Neural cell (in vitro differentiated cells): ENCODE measurements around the gene GET3. TPM values are rescaled to one million over a fixed set of nuclear protein-coding genes. Genes with fewer than 3 reads are reported as not detected.

Experiments
- H2AFZ ChIP-seq: fragments of 200-600, 300-800 bp; sonication (generic), shearing (Covaris generic); 2 replicates; pipeline ENCODE4 v1.6.0; 2014; ENCODE audit warnings: low read depth, mild to moderate bottlenecking, antibody characterized with exemption, low read length, moderate library complexity
- H3F3A ChIP-seq: fragments of 200-600 bp; shearing (Covaris generic); 2 replicates; pipeline ENCODE4 v1.6.1; 2016; ENCODE audit warnings: mild to moderate bottlenecking, moderate library complexity, mixed read lengths, antibody characterized with exemption, low read length; ENCODE audit not compliant: insufficient read depth, poor library complexity, severe bottlenecking
- H3K27ac ChIP-seq: fragments of 200-600, 300-800 bp; sonication (generic), shearing (Covaris generic); 2 replicates; pipeline ENCODE4 v1.5.1; 2014; ENCODE audit warnings: mild to moderate bottlenecking, low read length, moderate library complexity
- H3K27me3 ChIP-seq: fragments of 300-800, 200-600 bp; sonication (generic), shearing (Covaris generic); 2 replicates; pipeline ENCODE4 v1.6.0; 2014; ENCODE audit warnings: mild to moderate bottlenecking, low read depth, low read length, moderate library complexity; ENCODE audit not compliant: insufficient read depth
- H3K36me3 ChIP-seq: fragments of 300-800, 200-600 bp; sonication (generic), shearing (Covaris generic); 2 replicates; pipeline ENCODE4 v1.5.1; 2014; ENCODE audit warnings: mild to moderate bottlenecking, antibody characterized with exemption, low read length, moderate library complexity; ENCODE audit not compliant: insufficient read depth
- H3K4me2 ChIP-seq: fragments of 300-800, 200-600 bp; sonication (generic), shearing (Covaris generic); 2 replicates; pipeline ENCODE4 v1.6.0; 2014; ENCODE audit warnings: mild to moderate bottlenecking, low read length
- H3K4me3 ChIP-seq: fragments of 300-800, 200-600 bp; sonication (generic), shearing (Covaris generic); 2 replicates; pipeline ENCODE4 v1.5.1; 2014; ENCODE audit warnings: mild to moderate bottlenecking, low read length, moderate library complexity
- H3K79me2 ChIP-seq: fragments of 200-600 bp; shearing (Covaris generic); replicated peaks from 2 replicates; pipeline ENCODE4 v1.6.0; 2014; ENCODE audit warnings: mild to moderate bottlenecking, low read length, moderate library complexity; ENCODE audit not compliant: insufficient read depth
- H3K9ac ChIP-seq: fragments of 300-800, 200-600 bp; sonication (generic), shearing (Covaris generic); 2 replicates; pipeline ENCODE4 v1.6.1; 2016; ENCODE audit warnings: mild to moderate bottlenecking, low read length, mixed read lengths
- H3K9me2 ChIP-seq: fragments of 200-600 bp; shearing (Covaris generic); 2 replicates; pipeline ENCODE4 v1.6.1; 2016; ENCODE audit warnings: mild to moderate bottlenecking, low read length, mixed read lengths; ENCODE audit not compliant: insufficient read depth
- H3K9me3 ChIP-seq: fragments of 200-600, 300-800 bp; sonication (generic), shearing (Covaris generic); 2 replicates; pipeline ENCODE4 v1.6.1; 2016; ENCODE audit warnings: mild to moderate bottlenecking, mixed run types, low read length, moderate library complexity, mixed read lengths
- H4K20me1 ChIP-seq: fragments of 200-600 bp; shearing (Covaris generic); 2 replicates; pipeline ENCODE4 v1.6.1; 2016; ENCODE audit warnings: mild to moderate bottlenecking, mixed run types; ENCODE audit not compliant: insufficient read depth
- CTCF ChIP-seq: fragments of 450-650 bp; IDR thresholded peaks from 2 replicates; pipeline ENCODE4 v1.5.1; 2014; ENCODE audit warnings: antibody characterized with exemption, mild to moderate bottlenecking, moderate library complexity; ENCODE audit not compliant: poor library complexity, severe bottlenecking
- EP300 ChIP-seq: fragments of 450-650 bp; conservative IDR thresholded peaks from 2 replicates; pipeline ENCODE4 v1.6.1; 2014; ENCODE audit warnings: antibody characterized with exemption, mild to moderate bottlenecking, moderate library complexity; ENCODE audit not compliant: poor library complexity, severe bottlenecking
- EZH2 ChIP-seq: fragments of 200-600, 300-800 bp; shearing (Covaris generic), sonication (generic); IDR thresholded peaks from 2 replicates; pipeline ENCODE4 v1.6.1; 2014; ENCODE audit warnings: antibody characterized with exemption, low read length, borderline replicate concordance, mild to moderate bottlenecking; ENCODE audit not compliant: insufficient read depth, poor library complexity, severe bottlenecking
- POLR2AphosphoS5 ChIP-seq: IDR thresholded peaks from 2 replicates; pipeline ENCODE4 v1.6.1; 2012
- REST ChIP-seq: IDR thresholded peaks from 2 replicates; pipeline ENCODE4 v1.6.1; 2012; ENCODE audit warnings: borderline replicate concordance
- SMC3 ChIP-seq: fragments of 450-650 bp; conservative IDR thresholded peaks from 2 replicates; pipeline ENCODE4 v1.6.1; 2014; ENCODE audit warnings: antibody characterized with exemption, mild to moderate bottlenecking, moderate library complexity; ENCODE audit not compliant: poor library complexity
- TAF1 ChIP-seq: IDR thresholded peaks from 2 replicates; pipeline ENCODE4 v1.6.1; 2012; ENCODE audit warnings: low read depth
- polyA plus RNA-seq: library from polyadenylated mRNA; depleted of rRNA; stranded (reverse); fragments of >200 nt; gene quantifications from 2 replicates; pipeline ENCODE4 v1.2.3, GENCODE V29; 2014

GET3 gene
- polyA plus RNA-seq, 1 donor from 2014 or later, result 89.6 TPM

- no peak overlapping the region for H3K9ac ChIP-seq
- no peak overlapping the region for H3K4me3 ChIP-seq
Observed at GRCh38 chr19:12787458-12787857, 50.2 kb downstream of the GET3 start.

GRCh38 chr19:12788042-12788681 lies 50.9 kb downstream of the GET3 start:
- Histone ChIP-seq H3K4me2 (no peak overlapping the region), H3K27me3 (peaks cover 29% of the 10 kb centered on the region), H3K4me3 (no peak overlapping the region), H3K36me3 (no peaks in the 10 kb centered on the region), H3K79me2 (no peaks in the 10 kb centered on the region), H3F3A (no peaks in the 10 kb centered on the region), H3K9me2 (no peaks in the 10 kb centered on the region), H3K27ac (no peak overlapping the region), H2AFZ (no peak overlapping the region), H4K20me1 (no peaks in the 10 kb centered on the region), H3K9me3 (no peaks in the 10 kb centered on the region), H3K9ac (no peak overlapping the region)
- TF ChIP-seq REST (no peak), EZH2 (no peak), TAF1 (no peak), POLR2AphosphoS5 (no peak)

More at GRCh38 chr19:12787458-12787857, 50.2 kb downstream of the GET3 start:
- Histone ChIP-seq H3K27me3 (peaks cover 22% of the 10 kb centered on the region), H3K9me2 (no peaks in the 10 kb centered on the region), H2AFZ (no peak overlapping the region), H3K27ac (no peak overlapping the region), H3F3A (no peaks in the 10 kb centered on the region), H4K20me1 (no peaks in the 10 kb centered on the region), H3K9me3 (no peaks in the 10 kb centered on the region), H3K79me2 (no peaks in the 10 kb centered on the region), H3K4me2 (no peak overlapping the region), H3K36me3 (no peaks in the 10 kb centered on the region)
- no peak for TF ChIP-seq CTCF
- TF ChIP-seq EZH2, result no peak
- TF ChIP-seq EP300, result no peak
- no peak for TF ChIP-seq TAF1
- no peak for TF ChIP-seq POLR2AphosphoS5
- TF ChIP-seq SMC3, result no peak
- TF ChIP-seq REST, result no peak
